ENCODE measurements around the gene UBAP1L.
"Not testable (repeated sequence)": the region's sequence is repeated elsewhere in the genome, so short reads cannot be mapped to it uniquely, and the experiment has no call there.

The UBAP1L gene

DNA sequence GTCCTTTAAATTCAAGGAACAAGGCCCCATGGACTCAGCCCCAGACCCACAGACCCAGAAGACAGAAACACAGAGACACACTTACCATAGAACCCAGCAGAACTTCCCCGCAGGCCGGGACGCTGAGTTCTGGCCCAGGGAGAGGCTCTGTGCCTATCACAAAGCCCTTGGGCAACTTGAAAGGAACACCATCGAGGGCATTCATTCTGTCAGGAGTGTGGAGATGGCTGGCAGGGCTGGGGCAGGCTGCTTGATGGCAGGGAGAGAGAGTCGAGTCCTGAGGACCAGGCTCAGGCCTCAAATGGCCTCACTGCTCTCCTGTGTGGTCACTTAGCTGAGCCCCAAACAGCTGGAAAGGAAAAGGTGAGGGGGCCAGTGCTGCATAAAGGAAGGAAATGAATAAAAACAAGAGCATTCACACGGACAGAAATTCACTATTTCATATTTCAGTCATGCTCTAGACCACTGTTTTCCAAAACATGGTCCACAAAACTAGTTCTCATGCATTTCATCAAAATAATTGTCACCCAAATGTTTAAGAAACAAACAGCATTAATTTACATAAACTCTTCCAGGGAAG lies 8.9 kb downstream of the UBAP1L start:
- DNase-seq (ENCODE audit: insufficient read length, low spot score) (no peak), FAIRE-seq (no peak)
- TF ChIP-seq, protein P1, sequence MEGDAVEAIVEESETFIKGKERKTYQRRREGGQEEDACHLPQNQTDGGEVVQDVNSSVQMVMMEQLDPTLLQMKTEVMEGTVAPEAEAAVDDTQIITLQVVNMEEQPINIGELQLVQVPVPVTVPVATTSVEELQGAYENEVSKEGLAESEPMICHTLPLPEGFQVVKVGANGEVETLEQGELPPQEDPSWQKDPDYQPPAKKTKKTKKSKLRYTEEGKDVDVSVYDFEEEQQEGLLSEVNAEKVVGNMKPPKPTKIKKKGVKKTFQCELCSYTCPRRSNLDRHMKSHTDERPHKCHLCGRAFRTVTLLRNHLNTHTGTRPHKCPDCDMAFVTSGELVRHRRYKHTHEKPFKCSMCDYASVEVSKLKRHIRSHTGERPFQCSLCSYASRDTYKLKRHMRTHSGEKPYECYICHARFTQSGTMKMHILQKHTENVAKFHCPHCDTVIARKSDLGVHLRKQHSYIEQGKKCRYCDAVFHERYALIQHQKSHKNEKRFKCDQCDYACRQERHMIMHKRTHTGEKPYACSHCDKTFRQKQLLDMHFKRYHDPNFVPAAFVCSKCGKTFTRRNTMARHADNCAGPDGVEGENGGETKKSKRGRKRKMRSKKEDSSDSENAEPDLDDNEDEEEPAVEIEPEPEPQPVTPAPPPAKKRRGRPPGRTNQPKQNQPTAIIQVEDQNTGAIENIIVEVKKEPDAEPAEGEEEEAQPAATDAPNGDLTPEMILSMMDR (IDR thresholded peaks at IDR 0.05; ENCODE audit: insufficient read depth, missing control alignments), result no peak

DNA sequence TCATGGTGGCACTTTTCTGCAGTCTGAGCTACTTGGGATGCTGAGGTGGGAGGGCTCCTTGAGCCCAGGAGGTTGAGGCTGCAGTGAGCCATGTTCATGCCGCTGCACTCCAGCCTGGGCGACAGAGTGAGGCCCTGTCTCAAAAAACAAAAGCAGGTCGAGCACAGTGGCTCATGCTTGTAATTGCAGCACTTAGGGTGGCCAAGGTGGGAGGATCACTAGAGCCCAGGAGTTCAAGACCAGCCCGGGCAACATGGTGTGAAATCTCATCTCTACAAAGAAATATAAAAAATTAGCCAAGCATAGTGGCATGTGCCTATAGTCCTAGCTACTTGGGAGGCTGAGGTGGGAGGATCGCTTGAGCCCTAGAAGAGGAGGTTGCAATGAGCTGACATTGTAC lies 10.0 kb downstream of the UBAP1L start:
- DNase-seq (ENCODE audit: insufficient read length, low spot score) (no peak), FAIRE-seq (no peak)
- TF ChIP-seq, protein P1 (IDR thresholded peaks at IDR 0.05; ENCODE audit: insufficient read depth, missing control alignments), result no peak

DNA sequence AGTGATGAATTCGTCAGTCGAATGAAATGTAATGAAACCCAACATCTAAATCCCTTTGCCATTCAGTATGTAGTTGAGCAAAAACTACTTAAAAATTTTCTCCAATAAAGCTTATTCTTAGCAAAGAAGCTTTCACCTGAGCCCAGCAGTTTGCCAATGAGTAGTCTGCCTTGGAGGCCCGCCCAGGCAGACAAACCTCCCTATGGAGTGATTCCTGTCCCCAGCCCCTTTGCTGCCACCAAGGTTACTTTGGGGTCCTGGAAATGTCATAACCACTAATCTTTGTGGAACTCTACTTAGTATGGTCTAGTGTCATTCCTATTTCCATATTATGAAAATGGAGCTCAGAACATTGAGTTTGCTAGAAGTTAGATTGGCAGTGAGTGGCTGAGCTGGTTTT lies 12.1 kb downstream of the UBAP1L start:
- DNase-seq (ENCODE audit: insufficient read length, low spot score) (no peak), FAIRE-seq (no peak)
- TF ChIP-seq, protein P1 (IDR thresholded peaks at IDR 0.05; ENCODE audit: insufficient read depth, missing control alignments), result no peak

DNA sequence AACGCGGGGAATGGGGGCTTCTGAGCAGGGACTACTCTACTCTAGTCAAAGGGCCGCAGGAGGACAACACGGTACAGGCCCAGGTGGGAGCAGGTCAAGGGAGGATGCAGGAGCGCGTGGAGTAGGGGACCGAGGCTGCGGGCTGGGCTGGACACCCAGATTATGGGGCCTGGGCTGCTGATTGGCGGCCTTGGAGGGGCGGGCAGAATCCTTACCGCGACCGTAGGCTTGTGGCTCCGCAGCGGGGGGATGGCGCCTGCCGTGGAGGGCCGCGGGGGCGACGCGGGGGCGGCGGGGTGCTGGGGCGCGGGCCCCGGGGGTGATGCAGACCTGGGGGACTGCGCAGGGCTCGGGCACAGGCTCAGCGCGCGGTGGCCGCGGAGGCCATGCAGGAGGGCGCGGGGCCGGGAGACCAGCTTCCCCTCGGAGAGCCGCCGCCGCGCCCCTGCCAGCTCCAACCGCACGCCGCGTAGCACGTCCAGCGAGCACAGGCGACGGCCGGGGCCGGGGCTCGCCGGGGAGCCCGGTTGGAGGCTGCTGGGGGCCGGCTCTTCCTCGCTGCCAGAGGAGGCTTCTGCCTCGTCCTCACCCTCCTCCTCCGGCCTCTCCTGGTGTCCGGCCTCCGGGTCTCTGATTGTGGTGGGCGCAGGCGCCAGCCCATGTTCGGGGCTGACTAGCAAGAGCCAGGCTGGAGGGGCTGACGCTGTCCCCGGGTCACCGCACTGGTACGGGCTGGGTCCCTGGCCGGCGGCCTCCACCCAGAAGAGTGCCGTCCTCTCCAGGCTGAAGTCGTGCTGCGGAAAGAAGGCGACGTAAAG lies 12.9 kb downstream of the UBAP1L start:
- TF ChIP-seq, protein P1 (IDR thresholded peaks at IDR 0.05; ENCODE audit: insufficient read depth, missing control alignments), result no peak
- DNase-seq (ENCODE audit: insufficient read length, low spot score) (no peak), FAIRE-seq (no peak)

DNA sequence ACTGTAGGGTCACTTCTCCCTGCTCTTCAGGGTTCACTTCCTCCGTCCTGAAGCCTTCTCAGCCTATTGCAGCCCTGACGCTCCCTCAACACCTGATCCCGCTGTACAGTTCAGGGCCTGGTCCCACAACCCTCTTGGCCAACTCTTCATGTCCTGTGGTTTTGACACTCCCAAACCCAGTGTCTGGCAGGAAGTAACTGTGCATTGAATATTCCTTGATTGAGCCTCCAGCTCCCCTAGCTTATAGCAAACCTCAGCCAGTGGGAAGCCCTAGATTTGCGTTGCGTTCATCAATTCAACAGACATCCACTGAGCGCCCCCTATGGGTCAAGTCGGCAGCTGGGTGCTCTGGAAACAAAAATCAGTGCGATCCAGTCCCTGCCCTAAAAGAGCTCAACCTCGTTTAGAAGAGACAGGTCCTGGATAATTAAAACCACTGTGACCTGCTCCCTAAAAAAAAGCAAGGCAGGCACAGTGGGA lies 13.5 kb downstream of the UBAP1L start:
- TF ChIP-seq, protein P1 (IDR thresholded peaks at IDR 0.05; ENCODE audit: insufficient read depth, missing control alignments), result peak; percentile 67
- FAIRE-seq (no peak), DNase-seq (ENCODE audit: insufficient read length, low spot score) (no peak)

DNA sequence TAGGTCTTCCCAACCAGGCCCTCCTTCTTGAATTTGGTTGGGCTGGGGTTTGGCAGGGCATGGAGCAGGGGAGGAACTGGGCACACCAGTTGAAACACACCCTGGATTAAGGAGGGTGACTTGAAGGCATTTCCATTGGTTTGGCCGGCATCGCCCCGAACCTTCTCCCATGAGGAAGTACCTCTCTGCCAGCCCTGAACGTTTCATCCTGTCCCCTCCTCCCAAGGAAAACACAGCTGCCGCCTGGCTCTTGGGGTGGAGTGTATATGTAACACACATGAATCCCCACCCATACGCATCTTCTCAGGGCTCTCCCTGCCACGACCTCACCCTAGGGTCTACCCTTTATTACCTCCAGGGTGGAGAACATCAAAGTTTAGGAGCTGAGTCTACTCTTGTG lies 14.6 kb downstream of the UBAP1L start:
- FAIRE-seq, result no peak
- TF ChIP-seq, protein P1 (IDR thresholded peaks at IDR 0.05; ENCODE audit: insufficient read depth, missing control alignments), result no peak
- no peak for DNase-seq (ENCODE audit: insufficient read length, low spot score)

DNA sequence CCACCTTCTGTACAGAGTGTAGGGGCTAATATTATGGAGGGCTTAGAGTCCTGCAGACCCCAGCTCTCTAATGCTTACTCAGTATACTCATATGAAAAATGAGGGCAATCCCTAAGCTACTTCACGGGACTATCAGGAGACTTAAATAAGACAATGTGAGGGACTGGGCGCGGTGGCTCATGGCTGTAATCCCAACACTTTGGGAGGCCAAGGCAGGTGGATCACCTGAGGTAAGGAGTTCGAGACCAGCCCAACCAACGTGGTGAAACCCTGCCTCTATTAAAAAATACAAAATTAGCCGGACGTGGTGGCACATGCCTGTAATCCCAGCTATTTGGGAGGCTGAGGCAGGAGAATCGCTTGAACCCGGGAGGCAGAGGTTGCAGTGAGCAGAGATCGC lies 15.2 kb downstream of the UBAP1L start:
- not testable (repeated sequence) for DNase-seq (ENCODE audit: insufficient read length, low spot score); FAIRE-seq

Data from D721Med (cell line).